D721Med (cell line): ENCODE results near the gene CHST8.

Experiments used
- DNase-seq: peaks from one replicate; pipeline ENCODE4 v3.0.0; 2011; ENCODE audit warnings: low spot score; ENCODE audit not compliant: insufficient read length
- FAIRE-seq: peaks from 2 replicates; lab custom pipeline; 2011; peaks lifted over from hg19 to GRCh38; lab: Jason Lieb, UNC
- CTCF ChIP-seq: IDR thresholded peaks from 2 replicates; pipeline ENCODE4 v1.5.1; 2012; ENCODE audit warnings: mild to moderate bottlenecking, control low read depth; ENCODE audit not compliant: insufficient read depth; ENCODE audit errors: missing control alignments

Gene CHST8

DNA sequence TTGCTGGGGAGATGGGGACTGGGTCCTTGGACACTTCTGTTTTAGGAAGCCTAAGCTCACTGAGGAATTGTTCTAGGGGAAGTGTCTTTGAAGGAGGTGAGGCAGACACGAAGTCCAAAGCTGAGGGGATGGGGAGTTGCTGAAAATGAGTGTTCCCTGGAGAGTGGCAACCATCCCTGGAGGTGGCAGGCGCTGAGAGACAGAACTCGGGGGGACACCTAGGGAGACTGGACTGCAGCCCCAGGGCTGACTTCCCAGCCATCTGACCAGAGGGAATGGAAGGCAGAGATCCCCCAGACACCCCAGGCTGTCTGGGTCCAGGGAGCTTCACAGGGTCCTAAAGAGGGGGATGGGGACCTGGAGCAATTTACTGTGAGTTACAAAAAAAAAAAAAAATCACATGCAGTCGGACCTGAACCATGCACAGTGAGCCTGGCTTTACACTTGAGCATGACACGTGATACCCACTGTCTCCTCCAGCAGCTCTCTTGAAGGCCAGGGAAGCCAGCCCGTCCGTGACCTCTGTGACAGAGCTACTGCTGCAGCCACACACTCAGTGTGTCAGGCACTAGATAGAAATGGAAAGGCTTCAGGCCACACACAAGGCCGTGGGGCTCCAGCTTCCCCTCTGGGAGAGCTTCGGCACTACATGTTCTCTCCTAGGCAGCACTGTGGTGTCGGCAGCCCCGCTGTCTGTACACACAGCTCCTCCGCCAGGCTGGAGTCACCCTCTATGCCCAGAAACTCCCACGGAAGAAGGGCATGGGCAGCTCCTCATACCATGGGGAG lies 97.8 kb downstream of the CHST8 start:
- FAIRE-seq (no peak), DNase-seq (no peak)
- TF ChIP-seq CTCF, result no peak

GRCh38 chr19:33720155-33720493 lies 98.4 kb downstream of the CHST8 start:
- FAIRE-seq, result no peak

GRCh38 chr19:33720691-33721682 lies 99.2 kb downstream of the CHST8 start:
- DNase-seq, result no peak
- FAIRE-seq, result no peak

More at GRCh38 chr19:33720155-33720493, 98.4 kb downstream of the CHST8 start:
- no peak for TF ChIP-seq CTCF
- no peak for DNase-seq

DNA sequence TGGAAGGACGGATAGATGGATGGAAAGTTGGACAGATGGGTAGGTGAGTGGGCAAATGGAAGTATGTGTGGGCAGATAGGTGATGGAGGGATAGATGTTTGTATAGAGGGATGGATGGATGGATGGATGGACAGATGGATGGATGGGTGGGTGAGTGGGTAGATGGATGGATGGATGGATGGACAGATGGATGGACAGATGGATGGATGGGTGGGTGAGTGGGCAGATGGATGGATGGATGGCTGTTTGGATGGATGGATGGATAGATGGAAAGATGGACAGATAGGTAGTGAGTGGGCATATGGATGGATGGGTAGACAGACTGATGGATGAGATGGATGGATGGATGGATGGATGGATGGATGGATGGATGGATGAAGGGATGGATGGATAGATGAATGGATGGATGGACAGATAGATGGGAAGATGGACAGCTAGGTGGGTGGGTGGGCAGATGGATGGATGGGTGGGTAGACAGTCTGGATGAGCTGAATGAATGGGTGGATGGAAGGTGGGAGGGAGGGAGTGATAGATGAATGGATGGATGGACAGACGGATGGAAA lies 100.1 kb downstream of the CHST8 start:
- FAIRE-seq (no peak), DNase-seq (no peak)
- TF ChIP-seq CTCF, result no peak

More at GRCh38 chr19:33720691-33721682, 99.2 kb downstream of the CHST8 start:
- TF ChIP-seq CTCF, result no peak

DNA sequence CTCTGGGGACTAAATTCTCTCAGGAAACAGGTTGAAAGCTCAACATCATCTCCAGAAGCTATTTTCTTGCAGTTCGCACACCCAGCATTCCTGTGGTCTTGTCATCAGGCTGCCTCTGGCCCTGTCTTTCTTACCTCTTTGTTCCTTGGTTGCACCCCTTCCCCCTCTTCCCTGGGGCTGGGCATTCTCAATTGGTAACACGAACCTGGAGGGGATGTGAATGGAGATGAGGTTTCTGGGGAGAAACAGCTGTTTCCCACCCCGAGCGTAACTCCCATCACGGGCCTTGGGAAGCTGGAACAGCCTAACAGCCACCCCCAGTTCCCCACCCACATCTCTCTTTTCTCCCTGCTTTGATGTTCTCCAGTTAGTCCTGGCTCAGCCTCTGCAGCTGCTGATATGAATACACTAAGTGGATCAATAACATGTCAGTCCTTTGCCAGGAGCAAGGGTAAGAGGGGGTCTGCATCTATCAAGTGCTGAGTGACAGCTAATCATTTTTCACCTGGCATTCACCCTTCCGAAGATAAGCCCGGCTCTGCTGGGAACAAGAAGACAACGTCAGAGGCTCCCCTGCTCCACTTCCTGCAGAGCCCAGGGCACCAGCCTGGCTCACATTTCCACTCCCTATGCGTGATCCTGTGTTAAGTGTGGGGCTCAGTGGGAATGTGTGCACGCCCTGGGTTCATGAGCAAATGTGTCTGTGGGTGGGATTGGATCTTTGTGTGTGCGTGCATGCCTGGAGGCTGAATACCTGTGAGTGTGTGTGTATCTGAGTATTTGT lies 100.9 kb downstream of the CHST8 start:
- no peak for TF ChIP-seq CTCF
- no peak for DNase-seq
- no peak for FAIRE-seq

DNA sequence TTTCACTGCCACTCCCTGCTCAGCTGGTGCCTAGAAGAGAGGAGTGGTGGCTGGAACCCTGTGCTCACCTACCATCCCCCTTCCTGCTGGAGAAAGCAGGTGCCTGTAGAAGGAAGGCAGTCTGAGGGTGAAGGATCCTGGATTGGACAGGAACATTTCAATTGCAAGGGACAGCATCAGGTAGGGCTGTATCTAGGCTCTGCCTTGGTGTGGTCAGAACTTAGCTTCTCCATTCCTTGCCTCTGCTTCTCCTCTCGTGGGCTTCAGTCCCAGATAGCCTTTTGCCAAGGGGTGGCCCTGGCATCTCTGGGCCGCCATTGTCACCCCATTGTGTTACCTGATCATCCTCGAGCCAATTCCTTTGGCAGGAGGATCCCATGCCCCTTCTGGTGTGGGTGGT lies 101.8 kb downstream of the CHST8 start:
- TF ChIP-seq CTCF, result no peak
- DNase-seq (no peak), FAIRE-seq (no peak)
